Right lobe of liver (tissue), 6 donors: ENCODE results near the gene TCL1A. TPM values are rescaled to one million over a fixed set of nuclear protein-coding genes. Genes with fewer than 3 reads are reported as not detected.

Source experiments
- ATAC-seq, 4 donors: fragments of 200-7000 bp; cut with Tn5 transposase; one replicate each; pipeline ENCODE4 v1.9.1; 2020; ENCODE audit warnings: mild to moderate bottlenecking in 4 of 4, moderate library complexity in 4 of 4
- DNase-seq, 3 donors: peaks; one replicate each; pipeline ENCODE4 v3.0.0-alpha.2; 2020
- H3K27ac ChIP-seq, 3 donors: fragments of 200-600 bp; one replicate each; pipeline ENCODE4 v1.8.0; 2022
- H3K27me3 ChIP-seq, 2 donors: fragments of 200-600 bp; one replicate each; pipeline ENCODE4 v1.8.0; 2022
- H3K36me3 ChIP-seq, 4 donors: fragments of 200-600 bp; sonication (generic) in 1 of 4; one replicate each; pipeline versions ENCODE4 v1.5.1 to v1.8.0; 2017 to 2022; ENCODE audit warnings: control low read depth in 1 of 4
- H3K4me1 ChIP-seq, 4 donors: fragments of 200-600 bp; sonication (generic) in 1 of 4; one replicate each; pipeline versions ENCODE4 v1.5.1 to v1.8.0; 2017 to 2022; ENCODE audit warnings: control low read depth in 1 of 4
- H3K4me3 ChIP-seq, 3 donors: fragments of 200-600 bp; one replicate each; pipeline ENCODE4 v1.8.0; 2022
- H3K9me3 ChIP-seq, 4 donors: fragments of 200-600 bp; sonication (generic) in 1 of 4; one replicate each; pipeline versions ENCODE4 v1.5.1 to v1.8.0; 2017 to 2022; ENCODE audit warnings: control low read depth in 1 of 4
- POLR2A ChIP-seq: fragments of 450-650 bp; IDR thresholded peaks from one replicate; pipeline ENCODE4 v1.6.1; 2017; ENCODE audit warnings: antibody characterized with exemption, mild to moderate bottlenecking
- WGBS: methylation state at CpG from one replicate; pipeline ENCODE4 v1.1.6; 2018; ENCODE audit warnings: low coverage, low lambda C conversion rate; ENCODE audit not compliant: insufficient coverage; ENCODE audit errors: missing lambda C conversion rate; 5-methylcytosine and 5-hydroxymethylcytosine counted together
- intact Hi-C, 2 donors: fragments of 100-400 bp; cut with DNase I; formaldehyde crosslinking; loops; one replicate each; pipeline versions ENCODE4 v1.11.2 to v1.14.1; 2022
- total RNA-seq, 6 experiments: library from RNA; depleted of rRNA in 2 of 6; stranded (reverse); fragments of >200 nt in 2 of 6; fragmentation: NEBNext Ultra II Directional in 3 of 6; extraction: Animal tissue kit (Norgen Biotek cat#: 25700) in 3 of 6; gene quantifications; one replicate each; pipeline versions ENCODE4 v1.1.0 to v1.2.4, GENCODE V29; 2016 to 2023
- TF ChIP-seq, protein P1 (sequence below), 4 donors: fragments of 200-600 bp in 3 of 4; fragments of 450-650 bp in 1 of 4; IDR thresholded peaks; one replicate each; pipeline versions ENCODE4 v1.5.1 to v1.8.0; 2016 to 2022; ENCODE audit warnings: antibody characterized with exemption in 4 of 4, mild to moderate bottlenecking in 2 of 4
- donor health status: DM: no; HTN: yes; CAD: no.
- donor health status: DM: no; HTN: no; CAD: no.
- donor health status: DM: no; HTN: no; CAD: no.
- donor health status: DM: no; HTN: yes; CAD: no.
- donor health status: DM: no; HTN: yes; CAD: no.

Gene TCL1A
- total RNA-seq, 6 experiments from 2014 or later: 0.15 TPM; not detected in 5

DNA sequence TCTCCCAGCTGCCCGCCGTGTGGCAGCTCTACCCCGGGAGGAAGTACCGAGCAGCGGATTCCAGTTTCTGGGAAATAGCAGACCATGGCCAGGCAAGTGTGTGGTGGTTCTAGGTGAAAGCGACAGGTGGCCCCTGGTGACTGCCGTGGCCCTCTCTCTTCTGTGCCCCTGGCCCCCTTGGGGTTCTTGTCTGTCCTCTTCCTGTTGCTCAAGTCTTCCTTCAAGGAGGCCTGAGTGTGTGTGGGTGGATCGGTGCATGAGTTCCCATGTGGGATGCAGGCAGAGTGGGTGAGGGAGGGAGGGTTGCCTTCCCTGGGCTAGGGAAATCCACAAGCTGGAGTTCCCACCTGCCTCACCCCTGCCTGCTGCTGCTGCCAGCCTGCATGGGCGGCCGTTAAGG is 23.1 kb downstream of the TCL1A start:
- no CpG with 5 or more reads among the region's 10 CpGs for WGBS
- no peak overlapping the region for H3K27ac ChIP-seq
- H3K4me3 ChIP-seq: no peak overlapping the region
- intact Hi-C loops: no loop called here
- H3K9me3 ChIP-seq: no peaks in the 10 kb centered on the region
- DNase-seq (no peak), ATAC-seq (no peak)
- H3K36me3 ChIP-seq: no peaks in the 10 kb centered on the region
- no peaks in the 10 kb centered on the region for H3K27me3 ChIP-seq
- TF ChIP-seq, protein P1, sequence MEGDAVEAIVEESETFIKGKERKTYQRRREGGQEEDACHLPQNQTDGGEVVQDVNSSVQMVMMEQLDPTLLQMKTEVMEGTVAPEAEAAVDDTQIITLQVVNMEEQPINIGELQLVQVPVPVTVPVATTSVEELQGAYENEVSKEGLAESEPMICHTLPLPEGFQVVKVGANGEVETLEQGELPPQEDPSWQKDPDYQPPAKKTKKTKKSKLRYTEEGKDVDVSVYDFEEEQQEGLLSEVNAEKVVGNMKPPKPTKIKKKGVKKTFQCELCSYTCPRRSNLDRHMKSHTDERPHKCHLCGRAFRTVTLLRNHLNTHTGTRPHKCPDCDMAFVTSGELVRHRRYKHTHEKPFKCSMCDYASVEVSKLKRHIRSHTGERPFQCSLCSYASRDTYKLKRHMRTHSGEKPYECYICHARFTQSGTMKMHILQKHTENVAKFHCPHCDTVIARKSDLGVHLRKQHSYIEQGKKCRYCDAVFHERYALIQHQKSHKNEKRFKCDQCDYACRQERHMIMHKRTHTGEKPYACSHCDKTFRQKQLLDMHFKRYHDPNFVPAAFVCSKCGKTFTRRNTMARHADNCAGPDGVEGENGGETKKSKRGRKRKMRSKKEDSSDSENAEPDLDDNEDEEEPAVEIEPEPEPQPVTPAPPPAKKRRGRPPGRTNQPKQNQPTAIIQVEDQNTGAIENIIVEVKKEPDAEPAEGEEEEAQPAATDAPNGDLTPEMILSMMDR (IDR thresholded peaks at IDR 0.05): no peak
- no peak for TF ChIP-seq POLR2A
- no peaks in the 10 kb centered on the region for H3K4me1 ChIP-seq

DNA sequence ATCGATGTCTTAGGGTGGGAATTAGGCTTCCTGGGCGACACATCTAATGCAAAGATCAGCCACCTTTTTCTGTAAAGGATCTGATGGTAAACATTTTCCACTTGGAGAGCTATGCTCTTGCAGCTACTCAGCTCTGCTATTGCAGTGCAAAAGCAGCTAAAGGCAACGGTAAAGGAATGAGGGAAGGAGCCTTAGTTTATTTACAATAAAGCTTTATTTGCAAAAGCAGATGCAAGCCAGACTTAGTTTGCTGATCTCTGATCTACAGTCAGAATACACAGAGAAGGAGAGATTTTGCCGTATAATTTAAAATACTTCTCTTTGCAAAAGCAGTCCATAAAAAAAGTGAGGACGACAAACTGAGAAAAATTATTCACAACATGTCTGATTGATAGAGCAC is 24.5 kb downstream of the TCL1A start:
- no peaks in the 10 kb centered on the region for H3K27me3 ChIP-seq
- no peak overlapping the region for H3K27ac ChIP-seq
- ATAC-seq (no peak), DNase-seq (no peak)
- intact Hi-C loops: loop anchor here in 1 of 2 donors (10.0 kb wide), 1 partner anchor 125 kb away; no protein-coding TSS in a partner anchor
- H3K4me3 ChIP-seq: no peak overlapping the region
- no peaks in the 10 kb centered on the region for H3K36me3 ChIP-seq
- no peaks in the 10 kb centered on the region for H3K4me1 ChIP-seq
- no peak for TF ChIP-seq POLR2A
- TF ChIP-seq, protein P1 (IDR thresholded peaks at IDR 0.05): no peak
- WGBS: 23% methylated on average over 5 of the region's 5 CpGs
- no peaks in the 10 kb centered on the region for H3K9me3 ChIP-seq

- WGBS: 26% methylated on average over 2 of the region's 2 CpGs
- H3K27me3 ChIP-seq: no peaks in the 10 kb centered on the region
- no peaks in the 10 kb centered on the region for H3K9me3 ChIP-seq
- ATAC-seq (no peak), DNase-seq (no peak)
- H3K4me3 ChIP-seq: no peak overlapping the region
- TF ChIP-seq POLR2A: no peak
- TF ChIP-seq, protein P1 (IDR thresholded peaks at IDR 0.05): no peak
- H3K36me3 ChIP-seq: no peaks in the 10 kb centered on the region
- intact Hi-C loops: loop anchor here in 1 of 2 donors (10.0 kb wide), 1 partner anchor 122 kb away; no protein-coding TSS in a partner anchor
- no peaks in the 10 kb centered on the region for H3K4me1 ChIP-seq
- H3K27ac ChIP-seq: no peak overlapping the region
Measured at GRCh38 chr14:95686935-95687334, 27.0 kb downstream of the TCL1A start.

DNA sequence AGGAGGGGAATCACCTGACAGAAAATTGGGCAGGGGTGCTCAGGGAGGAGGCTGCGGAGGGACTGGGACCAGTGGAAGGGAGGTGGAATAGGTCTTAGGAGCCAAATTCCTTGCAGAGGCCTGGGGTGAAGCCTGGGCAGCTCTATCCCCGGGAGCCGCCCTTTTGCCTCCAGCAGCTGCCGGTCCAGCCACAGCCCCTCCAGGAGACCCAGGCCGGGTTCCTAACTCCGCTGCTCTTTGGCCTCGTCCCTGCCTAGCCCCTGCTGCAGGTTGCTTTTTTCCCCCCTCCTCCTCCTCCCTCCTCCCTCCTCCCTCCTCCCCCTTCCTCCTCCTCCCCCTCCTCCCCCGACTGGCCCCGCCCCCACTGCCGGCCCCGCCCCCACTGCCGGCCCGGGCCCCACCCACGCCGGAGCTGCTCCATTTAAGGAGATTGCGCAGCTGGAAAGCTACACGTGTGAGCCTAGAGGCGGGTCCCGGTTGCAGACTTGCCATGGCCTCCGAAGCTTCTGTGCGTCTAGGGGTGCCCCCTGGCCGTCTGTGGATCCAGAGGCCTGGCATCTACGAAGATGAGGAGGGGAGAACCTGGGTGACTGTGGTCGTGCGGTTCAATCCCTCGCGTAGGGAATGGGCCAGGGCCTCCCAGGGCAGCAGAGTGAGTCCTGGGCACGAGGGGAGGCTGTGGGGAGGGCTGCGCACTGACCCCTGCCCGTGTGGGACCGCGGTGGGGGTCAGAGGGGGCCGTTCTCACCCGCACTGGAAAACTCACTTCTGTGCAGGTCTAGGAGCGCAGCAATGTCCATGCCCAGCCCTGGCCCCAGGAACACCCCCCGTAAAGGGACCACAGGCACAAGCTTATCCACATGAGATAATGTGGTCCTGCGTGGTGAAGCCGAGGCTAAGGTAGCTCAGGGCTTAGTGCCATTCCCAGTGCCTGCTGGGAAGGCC is 27.7 kb downstream of the TCL1A start, which contains the start of gene TCL1B:
TSS of gene TCL1B (plus strand) at position 449 of the 945 bp plus-strand sequence. CDS start at position 491, 42 bp downstream.
- DNase-seq: no peak
- intact Hi-C loops: loop anchor here in 1 of 2 donors (10.0 kb wide), 1 partner anchor 121 kb away; no protein-coding TSS in a partner anchor

More for the DNA sequence above, 27.7 kb downstream of the TCL1A start, which contains the start of gene TCL1B:
- H3K27me3 ChIP-seq: no peaks in the 10 kb centered on the region
- ATAC-seq: no peak
- 62% methylated on average over 20 of the region's 38 CpGs for WGBS
- no peak within 1 kb of the TSS for H3K27ac ChIP-seq
- H3K36me3 ChIP-seq: no peaks in the 10 kb centered on the region
- H3K4me3 ChIP-seq: no peak within 1 kb of the TSS
- no peak for TF ChIP-seq POLR2A
- TF ChIP-seq, protein P1 (IDR thresholded peaks at IDR 0.05): no peak
- H3K9me3 ChIP-seq: no peaks in the 10 kb centered on the region
- H3K4me1 ChIP-seq: no peaks in the 10 kb centered on the region
